Measurements from ENCODE around the gene TTBK2.

DNA sequence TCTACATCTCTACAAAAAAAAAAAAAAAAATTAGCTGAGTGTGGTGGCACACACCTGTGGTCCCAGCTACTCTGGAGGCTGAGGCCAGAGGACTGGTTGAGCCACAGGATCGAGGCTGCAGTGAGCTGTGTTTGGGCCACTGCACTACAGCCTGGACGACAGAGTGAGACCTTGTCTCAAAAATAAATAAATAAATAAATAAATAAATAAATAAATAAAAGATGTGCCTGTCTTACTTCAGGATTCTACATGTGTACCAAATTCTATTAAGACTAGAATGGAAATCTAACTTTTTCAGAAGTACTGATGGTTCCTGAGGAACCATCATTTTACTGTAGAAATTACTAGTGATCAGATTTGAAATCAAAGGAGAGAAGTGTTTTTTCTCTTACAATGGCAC lies 51.9 kb downstream of the TTBK2 start:
- TF ChIP-seq ZNF317 (CRISPR knock-in tag; IDR thresholded peaks at IDR 0.05; ENCODE audit: borderline replicate concordance, low read depth) (no peak), ZNF416 (CRISPR knock-in tag; IDR thresholded peaks at IDR 0.05) (no peak)
- TF ChIP-seq, protein P1, sequence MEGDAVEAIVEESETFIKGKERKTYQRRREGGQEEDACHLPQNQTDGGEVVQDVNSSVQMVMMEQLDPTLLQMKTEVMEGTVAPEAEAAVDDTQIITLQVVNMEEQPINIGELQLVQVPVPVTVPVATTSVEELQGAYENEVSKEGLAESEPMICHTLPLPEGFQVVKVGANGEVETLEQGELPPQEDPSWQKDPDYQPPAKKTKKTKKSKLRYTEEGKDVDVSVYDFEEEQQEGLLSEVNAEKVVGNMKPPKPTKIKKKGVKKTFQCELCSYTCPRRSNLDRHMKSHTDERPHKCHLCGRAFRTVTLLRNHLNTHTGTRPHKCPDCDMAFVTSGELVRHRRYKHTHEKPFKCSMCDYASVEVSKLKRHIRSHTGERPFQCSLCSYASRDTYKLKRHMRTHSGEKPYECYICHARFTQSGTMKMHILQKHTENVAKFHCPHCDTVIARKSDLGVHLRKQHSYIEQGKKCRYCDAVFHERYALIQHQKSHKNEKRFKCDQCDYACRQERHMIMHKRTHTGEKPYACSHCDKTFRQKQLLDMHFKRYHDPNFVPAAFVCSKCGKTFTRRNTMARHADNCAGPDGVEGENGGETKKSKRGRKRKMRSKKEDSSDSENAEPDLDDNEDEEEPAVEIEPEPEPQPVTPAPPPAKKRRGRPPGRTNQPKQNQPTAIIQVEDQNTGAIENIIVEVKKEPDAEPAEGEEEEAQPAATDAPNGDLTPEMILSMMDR (IDR thresholded peaks at IDR 0.05), result no peak
- TF ChIP-seq, protein P2, sequence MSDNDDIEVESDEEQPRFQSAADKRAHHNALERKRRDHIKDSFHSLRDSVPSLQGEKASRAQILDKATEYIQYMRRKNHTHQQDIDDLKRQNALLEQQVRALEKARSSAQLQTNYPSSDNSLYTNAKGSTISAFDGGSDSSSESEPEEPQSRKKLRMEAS (CRISPR knock-in tag; IDR thresholded peaks at IDR 0.05), result no peak

Data from WTC11 (cell line).